Type B pancreatic cell (in vitro differentiated cells): Measurements from ENCODE around the gene RFK. TPM values are rescaled to one million over a fixed set of nuclear protein-coding genes. Genes with fewer than 3 reads are reported as not detected.

ENCODE experiments used
- DNase-seq: peaks from one replicate; pipeline ENCODE4 v3.0.0; 2021; ENCODE audit warnings: mixed read lengths; ENCODE audit not compliant: unreplicated experiment; ENCODE audit errors: extremely low spot score
- H3K27ac Mint-ChIP-seq: 2 replicates; pipeline ENCODE4 v1.8.0; 2021; ENCODE audit warnings: mild to moderate bottlenecking, mixed read lengths
- H3K27me3 Mint-ChIP-seq: 2 replicates; pipeline ENCODE4 v1.8.0; 2021; ENCODE audit warnings: mixed read lengths
- H3K36me3 Mint-ChIP-seq: 2 replicates; pipeline ENCODE4 v1.8.0; 2021; ENCODE audit warnings: mixed read lengths
- H3K4me1 Mint-ChIP-seq: one replicate; pipeline ENCODE4 v1.8.0; 2021; ENCODE audit warnings: mixed read lengths; ENCODE audit not compliant: unreplicated experiment
- H3K4me3 Mint-ChIP-seq: 2 replicates; pipeline ENCODE4 v1.8.0; 2021; ENCODE audit warnings: mild to moderate bottlenecking, mixed read lengths
- H3K9me3 Mint-ChIP-seq: 2 replicates; pipeline ENCODE4 v1.8.0; 2021; ENCODE audit warnings: mixed read lengths
- total RNA-seq: library from RNA; stranded (reverse); gene quantifications from 2 replicates; pipeline ENCODE4 v1.2.1, GENCODE V29; 2021; ENCODE audit warnings: low replicate concordance
- TF ChIP-seq, protein P1 (sequence below): fragments of 200-600 bp; sonication (generic); conservative IDR thresholded peaks from 2 replicates; pipeline ENCODE4 v1.5.0; 2021; ENCODE audit warnings: antibody characterized with exemption, mild to moderate bottlenecking

Gene RFK
- total RNA-seq, 1 donor from 2014 or later, result 19.8 TPM

DNA sequence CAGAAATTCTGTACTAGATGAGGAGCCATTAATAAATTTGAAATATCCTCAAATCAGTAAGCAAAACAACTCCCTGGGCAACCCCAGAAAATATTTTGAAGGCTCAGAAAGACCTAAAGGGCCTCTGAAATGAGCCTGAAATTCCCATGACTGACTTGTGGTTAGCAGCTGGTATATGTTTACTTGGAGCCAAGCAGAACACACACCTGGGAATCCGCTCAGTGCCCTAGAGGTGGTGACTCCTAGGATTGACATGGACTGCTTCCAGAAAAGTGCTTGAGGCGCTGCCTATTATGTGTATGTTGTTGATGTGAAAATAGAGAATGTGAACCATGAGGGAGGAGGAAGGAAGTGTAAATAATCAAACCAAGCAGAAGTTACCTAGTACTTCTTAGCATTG lies 14.7 kb downstream of the RFK start:
- Mint-ChIP-seq H3K4me3 (no peak overlapping the region), H3K36me3 (peaks cover under 1% of the 10 kb centered on the region), H3K9me3 (peaks cover 8% of the 10 kb centered on the region), H3K27me3 (no peaks in the 10 kb centered on the region), H3K27ac (no peak overlapping the region), H3K4me1 (peaks cover 12% of the 10 kb centered on the region)
- TF ChIP-seq, protein P1, sequence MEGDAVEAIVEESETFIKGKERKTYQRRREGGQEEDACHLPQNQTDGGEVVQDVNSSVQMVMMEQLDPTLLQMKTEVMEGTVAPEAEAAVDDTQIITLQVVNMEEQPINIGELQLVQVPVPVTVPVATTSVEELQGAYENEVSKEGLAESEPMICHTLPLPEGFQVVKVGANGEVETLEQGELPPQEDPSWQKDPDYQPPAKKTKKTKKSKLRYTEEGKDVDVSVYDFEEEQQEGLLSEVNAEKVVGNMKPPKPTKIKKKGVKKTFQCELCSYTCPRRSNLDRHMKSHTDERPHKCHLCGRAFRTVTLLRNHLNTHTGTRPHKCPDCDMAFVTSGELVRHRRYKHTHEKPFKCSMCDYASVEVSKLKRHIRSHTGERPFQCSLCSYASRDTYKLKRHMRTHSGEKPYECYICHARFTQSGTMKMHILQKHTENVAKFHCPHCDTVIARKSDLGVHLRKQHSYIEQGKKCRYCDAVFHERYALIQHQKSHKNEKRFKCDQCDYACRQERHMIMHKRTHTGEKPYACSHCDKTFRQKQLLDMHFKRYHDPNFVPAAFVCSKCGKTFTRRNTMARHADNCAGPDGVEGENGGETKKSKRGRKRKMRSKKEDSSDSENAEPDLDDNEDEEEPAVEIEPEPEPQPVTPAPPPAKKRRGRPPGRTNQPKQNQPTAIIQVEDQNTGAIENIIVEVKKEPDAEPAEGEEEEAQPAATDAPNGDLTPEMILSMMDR, result no peak
- no peak for DNase-seq

DNA sequence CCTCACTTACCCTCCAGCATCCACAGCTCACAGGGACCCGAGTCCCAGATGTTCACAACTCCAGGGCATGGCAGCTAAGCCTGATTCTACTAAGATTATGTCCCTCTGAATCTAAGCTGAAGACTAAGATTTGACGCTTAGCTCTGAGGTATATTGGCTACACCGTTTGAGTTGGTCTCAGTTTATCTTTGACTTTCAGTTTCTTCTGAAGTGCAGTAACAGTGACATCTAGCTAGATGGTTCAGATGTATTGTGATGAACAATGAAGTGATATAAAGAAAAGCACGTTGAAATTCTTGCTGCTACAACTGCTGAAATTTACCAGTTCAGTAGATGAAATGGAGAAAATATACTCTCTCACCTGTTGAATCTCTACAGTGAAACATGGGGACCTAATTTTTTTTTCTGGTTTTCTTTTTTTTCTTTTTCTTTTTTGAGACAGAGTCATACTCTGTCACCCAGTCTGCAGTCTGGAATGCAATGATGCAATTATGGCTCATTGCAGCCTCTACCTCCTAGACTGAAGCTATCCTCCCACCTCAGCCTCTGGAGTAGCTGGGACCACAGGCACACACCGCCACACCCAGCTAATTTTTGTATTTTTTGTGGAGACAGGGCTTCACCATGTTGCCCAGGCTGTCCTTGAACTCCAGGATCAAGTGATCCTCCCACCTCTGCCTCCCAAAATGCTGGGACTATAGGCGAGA lies 15.7 kb downstream of the RFK start:
- no peak overlapping the region for H3K27ac Mint-ChIP-seq
- H3K9me3 Mint-ChIP-seq, result peaks cover 8% of the 10 kb centered on the region
- H3K4me1 Mint-ChIP-seq, result peaks cover 15% of the 10 kb centered on the region
- H3K27me3 Mint-ChIP-seq, result no peaks in the 10 kb centered on the region
- H3K36me3 Mint-ChIP-seq, result no peaks in the 10 kb centered on the region
- H3K4me3 Mint-ChIP-seq, result no peak overlapping the region
- TF ChIP-seq, protein P1, result no peak
- DNase-seq, result no peak

DNA sequence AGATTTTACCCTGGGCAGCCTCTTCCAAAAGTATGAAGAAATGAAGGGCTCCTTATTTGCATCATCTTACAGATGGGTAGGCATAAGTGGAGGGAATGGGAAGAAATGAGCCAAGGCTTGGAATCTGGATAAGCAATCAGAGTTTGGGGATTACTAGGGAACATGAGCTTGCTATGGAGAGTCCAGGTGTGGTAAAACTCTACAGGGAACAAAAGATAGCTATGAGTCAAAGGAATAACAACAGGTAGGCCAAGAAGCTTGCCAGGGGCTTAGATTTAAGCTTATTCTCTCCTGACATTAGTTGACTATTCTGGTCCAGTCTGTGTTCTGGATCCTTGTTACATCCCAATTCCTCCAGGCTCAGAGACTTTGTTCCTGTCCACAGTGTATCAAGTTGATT lies 16.4 kb downstream of the RFK start:
- H3K27me3 Mint-ChIP-seq, result no peaks in the 10 kb centered on the region

DNA sequence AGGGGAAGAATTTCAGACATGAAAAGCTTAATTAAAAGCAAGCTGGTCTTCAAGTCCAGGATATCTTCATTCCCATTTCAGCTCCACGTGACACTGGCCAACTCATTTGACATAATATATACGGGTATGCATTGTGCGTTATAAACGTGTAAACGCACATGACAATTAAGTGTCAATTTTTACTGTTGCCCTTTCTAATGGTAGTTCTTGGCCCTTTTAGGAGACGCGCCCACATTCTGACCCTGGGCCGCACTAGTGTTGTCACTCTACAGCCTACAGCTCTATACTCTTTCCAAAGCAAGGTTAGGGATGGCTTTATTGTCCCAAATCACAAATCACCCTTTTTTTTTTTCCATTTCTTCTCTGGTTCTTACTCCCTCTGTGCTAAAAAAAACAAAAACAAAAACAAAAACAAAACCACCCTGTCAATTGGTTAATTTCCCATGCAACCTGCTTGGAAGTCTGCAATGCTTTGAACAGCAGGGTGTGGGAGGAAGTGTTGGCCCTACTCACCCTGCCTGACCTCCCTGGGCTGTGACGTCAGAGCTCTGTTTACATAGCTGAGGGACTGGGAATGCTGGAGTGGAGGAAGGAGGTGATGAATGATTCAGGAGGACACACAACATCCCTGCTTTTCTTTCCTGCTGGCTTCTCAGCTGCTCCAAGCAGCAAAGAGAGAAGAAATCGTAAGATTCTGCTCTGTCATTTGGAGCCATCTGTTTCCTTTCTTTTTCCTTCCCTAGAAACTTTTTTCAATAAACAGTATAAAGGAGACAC lies 19.3 kb downstream of the RFK start:
- Mint-ChIP-seq H3K4me3 (peak overlapping the region; percentile 10), H3K36me3 (no peaks in the 10 kb centered on the region), H3K4me1 (peaks cover 37% of the 10 kb centered on the region), H3K27ac (peak overlapping the region; percentile 85), H3K9me3 (peaks cover 8% of the 10 kb centered on the region), H3K27me3 (no peaks in the 10 kb centered on the region)
- DNase-seq, result no peak
- TF ChIP-seq, protein P1, result no peak

More for the DNA sequence above, 16.4 kb downstream of the RFK start:
- TF ChIP-seq, protein P1, result no peak
- Mint-ChIP-seq H3K27ac (no peak overlapping the region), H3K9me3 (peaks cover 8% of the 10 kb centered on the region), H3K4me3 (no peak overlapping the region), H3K36me3 (no peaks in the 10 kb centered on the region), H3K4me1 (peaks cover 22% of the 10 kb centered on the region)
- no peak for DNase-seq

DNA sequence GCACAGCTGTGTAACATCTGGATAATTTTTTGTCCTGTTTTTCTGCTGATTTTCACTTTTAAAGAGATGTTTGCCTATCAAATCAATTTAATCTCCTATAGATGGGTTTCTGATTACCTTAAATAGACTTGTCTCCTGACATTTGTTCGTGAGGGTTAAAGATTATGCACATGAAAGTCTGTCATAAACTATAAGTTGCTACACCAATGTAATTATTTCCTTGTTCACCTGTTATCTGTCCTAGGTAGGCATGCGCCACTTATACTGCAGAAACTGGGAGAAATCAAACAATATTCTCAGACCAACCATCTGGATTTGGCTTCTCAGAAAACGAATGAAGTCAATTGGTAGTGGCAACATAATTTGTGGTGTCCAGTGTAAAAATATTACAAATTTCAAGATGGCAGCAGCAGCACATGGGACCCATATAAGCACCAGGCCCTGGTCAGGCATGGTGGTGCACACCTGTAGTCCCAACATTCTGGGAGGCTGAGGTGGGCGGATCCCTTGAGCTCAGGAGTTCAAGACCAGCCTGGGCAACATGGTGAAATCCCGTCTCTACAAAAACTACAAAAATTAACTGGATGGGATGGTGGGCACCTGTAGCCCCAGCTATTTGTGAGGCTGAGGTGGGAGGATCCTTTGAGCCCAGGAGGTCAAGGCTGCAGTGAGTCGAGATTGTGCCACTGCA lies 20.3 kb downstream of the RFK start:
- TF ChIP-seq, protein P1, result no peak
- H3K4me3 Mint-ChIP-seq, result no peak overlapping the region
- peak overlapping the region; percentile 66 for H3K27ac Mint-ChIP-seq
- H3K36me3 Mint-ChIP-seq, result no peaks in the 10 kb centered on the region
- no peak for DNase-seq
- H3K27me3 Mint-ChIP-seq, result no peaks in the 10 kb centered on the region
- peaks cover 42% of the 10 kb centered on the region for H3K4me1 Mint-ChIP-seq
- H3K9me3 Mint-ChIP-seq, result peaks cover 8% of the 10 kb centered on the region
